ENCODE measurements around the gene ERBB3. TPM values are rescaled to one million over a fixed set of nuclear protein-coding genes. Genes with fewer than 3 reads are reported as not detected.

The ERBB3 gene
- polyA plus RNA-seq, 1 of the 3 experiments (the other 2 are of a cell fraction): 1.4 TPM

GRCh38 chr12:56143217-56143616 is 63.3 kb downstream of the ERBB3 start (continued):
- TF ChIP-seq CTCF (IDR thresholded peaks at IDR 0.05) (no peak), GABPA (IDR thresholded peaks at IDR 0.05; ENCODE audit: low read depth) (no peak), FOSL2 (IDR thresholded peaks at IDR 0.05; ENCODE audit: borderline replicate concordance, low read depth) (no peak), FOXM1 (IDR thresholded peaks at IDR 0.05; ENCODE audit: low read depth) (no peak)

GRCh38 chr12:56143870-56144269 is 63.9 kb downstream of the ERBB3 start:
- Histone ChIP-seq H3K9me2 (no peaks in the 10 kb centered on the region), H3K27me3 (ENCODE audit: insufficient read depth) (no peaks in the 10 kb centered on the region), H3K27ac (ENCODE audit: low read depth in 2 of 2, low read length in 1 of 2) (no peak overlapping the region), H3K4me1 (ENCODE audit: control insufficient read depth in 1 of 2, insufficient read depth in 2 of 2, low read depth in 1 of 2, low read length in 1 of 2) (peaks cover 0 to 2% of the 10 kb centered on the region in 2 experiments; a peak in 1 of 4 replicates), H3K4me3 (ENCODE audit: low read depth in 2 of 2, low read length in 1 of 2) (no peak overlapping the region), H4K20me1 (ENCODE audit: insufficient read depth) (no peaks in the 10 kb centered on the region), H3K36me3 (replicated peaks in 1 of 2; ENCODE audit: control insufficient read depth in 1 of 2, insufficient read depth in 2 of 2, low read length in 1 of 2) (peaks cover 21 to 40% of the 10 kb centered on the region in 2 experiments), H3K9ac (no peak overlapping the region), H2AFZ (ENCODE audit: low read depth) (no peak overlapping the region), H3K79me2 (ENCODE audit: insufficient read depth) (no peaks in the 10 kb centered on the region), H3K9me3 (no peaks in the 10 kb centered on the region), H3K4me2 (no peak overlapping the region), H3F3A (replicated peaks; ENCODE audit: insufficient read depth) (peaks cover 15% of the 10 kb centered on the region)
- TF ChIP-seq USF2 (IDR thresholded peaks at IDR 0.05; ENCODE audit: borderline replicate concordance, low read depth, low read length) (no peak), RCOR1 (IDR thresholded peaks at IDR 0.05; ENCODE audit: low read length) (no peak)
- no peak for DNase-seq
- WGBS (ENCODE audit: low lambda C conversion rate): over 99% methylated on average over 8 of the region's 8 CpGs
- CTCF ChIA-PET: interaction anchor here (1.3 to 4.0 kb wide), 3 partner anchors 14 to 45 kb away, joined by 4 to 16 read pairs (median 7); partner anchors contain the start of gene SMARCC2
- POLR2A ChIA-PET: interaction anchor here (1.3 to 1.8 kb wide), 2 partner anchors 14 to 15 kb away, joined by 3 to 4 read pairs; no protein-coding TSS in a partner anchor

GRCh38 chr12:56145217-56145616 is 65.3 kb downstream of the ERBB3 start:
- Histone ChIP-seq H2AFZ (ENCODE audit: low read depth) (no peak overlapping the region), H4K20me1 (ENCODE audit: insufficient read depth) (no peaks in the 10 kb centered on the region), H3K4me2 (no peak overlapping the region), H3K4me3 (ENCODE audit: low read depth in 2 of 2, low read length in 1 of 2) (no peak overlapping the region), H3K9ac (no peak overlapping the region), H3K36me3 (replicated peaks in 1 of 2; ENCODE audit: control insufficient read depth in 1 of 2, insufficient read depth in 2 of 2, low read length in 1 of 2) (peaks cover 12 to 36% of the 10 kb centered on the region in 2 experiments), H3F3A (replicated peaks; ENCODE audit: insufficient read depth) (peaks cover 15% of the 10 kb centered on the region), H3K27ac (ENCODE audit: low read depth in 2 of 2, low read length in 1 of 2) (no peak overlapping the region), H3K4me1 (ENCODE audit: control insufficient read depth in 1 of 2, insufficient read depth in 2 of 2, low read depth in 1 of 2, low read length in 1 of 2) (peaks cover 0 to 2% of the 10 kb centered on the region in 2 experiments; a peak in 1 of 4 replicates), H3K9me3 (no peaks in the 10 kb centered on the region), H3K79me2 (ENCODE audit: insufficient read depth) (no peaks in the 10 kb centered on the region), H3K9me2 (no peaks in the 10 kb centered on the region), H3K27me3 (ENCODE audit: insufficient read depth) (no peaks in the 10 kb centered on the region)
- 95% methylated on average over 3 of the region's 3 CpGs for WGBS (ENCODE audit: low lambda C conversion rate)
- ChIA-PET POLR2A (no interaction called here), CTCF (interaction anchor here (0.9 to 2.1 kb wide), 2 partner anchors 16 to 19 kb away, joined by 3 to 7 read pairs; no protein-coding TSS in a partner anchor)
- TF ChIP-seq MAX (IDR thresholded peaks at IDR 0.05; ENCODE audit: low read depth) (no peak), USF1 (IDR thresholded peaks at IDR 0.05; ENCODE audit: borderline replicate concordance, low read depth) (no peak), USF2 (IDR thresholded peaks at IDR 0.05; ENCODE audit: borderline replicate concordance, low read depth, low read length) (no peak), FOXJ3 (CRISPR knock-in tag; IDR thresholded peaks at IDR 0.05) (no peak), JUND (IDR thresholded peaks at IDR 0.05) (no peak), FOXM1 (IDR thresholded peaks at IDR 0.05; ENCODE audit: low read depth) (no peak), MXI1 (IDR thresholded peaks at IDR 0.05; ENCODE audit: low read depth, low read length) (no peak), POLR2AphosphoS5 (IDR thresholded peaks at IDR 0.05; ENCODE audit: low read depth, low read length) (no peak), SMC3 (IDR thresholded peaks at IDR 0.05; ENCODE audit: low read depth, low read length) (no peak), TAF1 (IDR thresholded peaks at IDR 0.05; ENCODE audit: borderline replicate concordance, low read depth, low read length) (no peak)
- no peak for DNase-seq

Measured in SK-N-SH (cell line).